Thyroid gland (tissue), 4 donors: ENCODE measurements around the gene ZMPSTE24.
"Not testable (repeated sequence)": the region's sequence is repeated elsewhere in the genome, so short reads cannot be mapped to it uniquely, and the experiment has no call there.

ENCODE experiments used
- CTCF ChIP-seq, 6 experiments: fragments of 200-600 bp in 3 of 6; fragments of 450-650 bp in 3 of 6; sonication (generic) in 3 of 6; IDR thresholded peaks; one replicate each; pipeline ENCODE4 v1.5.1; 2016 to 2019; ENCODE audit warnings: antibody characterized with exemption in 6 of 6, mild to moderate bottlenecking in 2 of 6, inconsistent platforms in 1 of 6, moderate library complexity in 1 of 6
- POLR2A ChIP-seq, 2 donors: fragments of 450-650 bp; IDR thresholded peaks; one replicate each; pipeline ENCODE4 v1.6.1; 2017; ENCODE audit warnings: antibody characterized with exemption in 2 of 2, mild to moderate bottlenecking in 2 of 2, moderate library complexity in 1 of 2

- not testable (repeated sequence) for TF ChIP-seq CTCF, POLR2A (IDR thresholded peaks at IDR 0.05)
Measured at GRCh38 chr1:40221471-40221905, 36.5 kb upstream of the ZMPSTE24 start.
